ENCODE data around the gene MKX. TPM values are rescaled to one million over a fixed set of nuclear protein-coding genes. Genes with fewer than 3 reads are reported as not detected.

MKX gene
- total and polyA plus RNA-seq, 2 donors from 2014 or later, result 1.3 TPM; not detected in 1

DNA sequence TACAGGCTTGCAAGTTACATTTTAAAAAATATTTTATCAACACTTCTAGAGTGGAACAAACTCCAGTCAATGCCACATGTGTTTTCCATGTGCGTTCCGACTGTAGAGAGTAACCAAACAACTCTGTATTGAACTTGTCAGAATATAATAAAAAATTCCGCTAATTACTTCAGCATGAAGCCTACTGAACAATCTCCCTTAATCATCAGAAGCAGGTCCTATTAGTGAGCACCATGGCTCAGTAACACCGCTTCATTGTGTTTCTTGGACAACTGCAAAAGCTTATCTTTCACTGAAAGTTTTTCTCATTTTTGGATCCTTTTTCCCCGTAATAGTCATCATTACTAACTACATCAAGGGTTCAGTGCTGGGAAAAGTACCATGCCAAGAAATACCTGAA, 117.0 kb downstream of the MKX start:
- H3K36me3 ChIP-seq (ENCODE audit: control insufficient read depth in 2 of 3, insufficient read depth in 3 of 3, low read length in 3 of 3), result no peaks in the 10 kb centered on the region
- no peak for DNase-seq

DNA sequence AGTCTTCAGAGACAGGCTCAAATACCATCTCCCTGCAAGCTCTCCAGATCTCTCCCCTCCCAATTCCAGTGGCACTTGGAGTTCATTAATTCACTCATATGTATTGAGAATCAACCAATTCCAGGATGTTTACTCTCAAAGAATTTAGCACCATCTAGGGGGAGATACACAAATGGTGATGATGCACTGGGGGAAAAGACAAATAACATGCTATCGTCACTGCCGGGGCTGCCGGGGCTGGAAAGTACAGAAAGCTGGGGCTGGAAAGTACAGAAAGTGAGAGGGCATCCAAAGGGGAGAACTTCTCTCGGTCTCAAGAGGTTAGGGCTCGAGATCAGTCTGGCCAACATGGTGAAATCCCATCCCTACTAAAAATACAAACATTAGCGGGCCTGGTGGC, 118.7 kb downstream of the MKX start:
- DNase-seq, result no peak
- no peak overlapping the region for H3K27ac ChIP-seq (ENCODE audit: low read depth in 2 of 2, low read length in 2 of 2)
- H3K4me1 ChIP-seq (ENCODE audit: control insufficient read depth in 2 of 3, insufficient read depth in 2 of 3, low read depth in 1 of 3, low read length in 3 of 3), result no peaks in the 10 kb centered on the region
- FAIRE-seq, result no peak
- no peak overlapping the region for H3K4me3 ChIP-seq (ENCODE audit: low read length in 3 of 3)
- no peak overlapping the region for H3K9ac ChIP-seq (ENCODE audit: low read length in 3 of 3)
- no peaks in the 10 kb centered on the region for H3K27me3 ChIP-seq (ENCODE audit: control insufficient read depth, insufficient read depth, low read length)
- H3K36me3 ChIP-seq (ENCODE audit: control insufficient read depth in 2 of 3, insufficient read depth in 3 of 3, low read length in 3 of 3), result no peaks in the 10 kb centered on the region
- TF ChIP-seq, protein P1, sequence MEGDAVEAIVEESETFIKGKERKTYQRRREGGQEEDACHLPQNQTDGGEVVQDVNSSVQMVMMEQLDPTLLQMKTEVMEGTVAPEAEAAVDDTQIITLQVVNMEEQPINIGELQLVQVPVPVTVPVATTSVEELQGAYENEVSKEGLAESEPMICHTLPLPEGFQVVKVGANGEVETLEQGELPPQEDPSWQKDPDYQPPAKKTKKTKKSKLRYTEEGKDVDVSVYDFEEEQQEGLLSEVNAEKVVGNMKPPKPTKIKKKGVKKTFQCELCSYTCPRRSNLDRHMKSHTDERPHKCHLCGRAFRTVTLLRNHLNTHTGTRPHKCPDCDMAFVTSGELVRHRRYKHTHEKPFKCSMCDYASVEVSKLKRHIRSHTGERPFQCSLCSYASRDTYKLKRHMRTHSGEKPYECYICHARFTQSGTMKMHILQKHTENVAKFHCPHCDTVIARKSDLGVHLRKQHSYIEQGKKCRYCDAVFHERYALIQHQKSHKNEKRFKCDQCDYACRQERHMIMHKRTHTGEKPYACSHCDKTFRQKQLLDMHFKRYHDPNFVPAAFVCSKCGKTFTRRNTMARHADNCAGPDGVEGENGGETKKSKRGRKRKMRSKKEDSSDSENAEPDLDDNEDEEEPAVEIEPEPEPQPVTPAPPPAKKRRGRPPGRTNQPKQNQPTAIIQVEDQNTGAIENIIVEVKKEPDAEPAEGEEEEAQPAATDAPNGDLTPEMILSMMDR (IDR thresholded peaks at IDR 0.05; ENCODE audit: borderline replicate concordance, extremely low read depth, insufficient read depth), result no peak
- intact Hi-C loops (cut with DNase I), result no loop called here
- H3K9me3 ChIP-seq (ENCODE audit: control insufficient read depth in 2 of 3, insufficient read depth in 1 of 3, low read length in 3 of 3), result no peaks in the 10 kb centered on the region

More for the DNA sequence above, 117.0 kb downstream of the MKX start:
- intact Hi-C loops (cut with DNase I), result no loop called here
- no peak for FAIRE-seq
- H3K27me3 ChIP-seq (ENCODE audit: control insufficient read depth, insufficient read depth, low read length), result no peaks in the 10 kb centered on the region
- no peak overlapping the region for H3K4me3 ChIP-seq (ENCODE audit: low read length in 3 of 3)
- H3K27ac ChIP-seq (ENCODE audit: low read depth in 2 of 2, low read length in 2 of 2), result no peak overlapping the region
- H3K9me3 ChIP-seq (ENCODE audit: control insufficient read depth in 2 of 3, insufficient read depth in 1 of 3, low read length in 3 of 3), result no peaks in the 10 kb centered on the region
- H3K9ac ChIP-seq (ENCODE audit: low read length in 3 of 3), result no peak overlapping the region
- TF ChIP-seq, protein P1 (IDR thresholded peaks at IDR 0.05; ENCODE audit: borderline replicate concordance, extremely low read depth, insufficient read depth), result no peak
- H3K4me1 ChIP-seq (ENCODE audit: control insufficient read depth in 2 of 3, insufficient read depth in 2 of 3, low read depth in 1 of 3, low read length in 3 of 3), result no peaks in the 10 kb centered on the region

DNA sequence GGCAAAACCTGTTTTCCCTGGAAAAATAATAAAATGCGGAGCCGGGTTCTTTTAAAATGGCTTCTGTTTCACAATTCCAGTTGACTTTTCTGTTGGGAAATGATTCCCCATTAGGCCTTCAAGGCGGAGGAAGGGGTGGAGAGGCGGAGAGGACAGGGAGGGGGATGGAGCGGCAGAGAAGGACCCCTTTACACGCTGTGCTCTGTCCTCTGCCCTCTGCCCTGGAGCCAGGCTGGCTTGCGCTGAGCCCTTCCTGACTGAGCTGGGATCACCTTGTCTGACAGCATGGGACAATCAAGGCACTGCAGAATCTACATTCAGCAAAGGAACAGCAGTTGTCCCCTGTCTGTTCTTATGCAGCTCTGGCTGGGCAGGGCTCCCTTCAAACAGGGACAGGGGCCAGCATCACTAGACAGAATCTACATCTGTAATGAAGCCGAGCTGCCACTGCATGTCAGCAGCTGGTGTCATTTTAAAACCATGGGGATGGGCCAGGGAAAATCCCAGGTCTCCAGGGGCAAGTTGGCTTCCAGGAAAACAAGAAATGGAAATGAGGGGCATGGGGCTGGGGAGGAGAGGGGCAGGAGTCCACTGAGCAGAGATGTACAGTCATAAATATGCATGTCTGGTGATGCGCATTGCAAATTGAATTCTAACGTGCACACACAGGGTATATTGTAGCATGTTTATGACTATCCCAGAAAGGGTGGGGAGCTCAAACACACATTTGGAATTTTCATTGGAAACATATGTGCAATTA, 120.0 kb downstream of the MKX start:
- intact Hi-C loops (cut with DNase I), result no loop called here

More for the DNA sequence above, 120.0 kb downstream of the MKX start:
- no peak overlapping the region for H3K27ac ChIP-seq (ENCODE audit: low read depth in 2 of 2, low read length in 2 of 2)
- H3K27me3 ChIP-seq (ENCODE audit: control insufficient read depth, insufficient read depth, low read length), result no peaks in the 10 kb centered on the region
- no peaks in the 10 kb centered on the region for H3K9me3 ChIP-seq (ENCODE audit: control insufficient read depth in 2 of 3, insufficient read depth in 1 of 3, low read length in 3 of 3)
- H3K9ac ChIP-seq (ENCODE audit: low read length in 3 of 3), result no peak overlapping the region
- DNase-seq, result no peak
- H3K36me3 ChIP-seq (ENCODE audit: control insufficient read depth in 2 of 3, insufficient read depth in 3 of 3, low read length in 3 of 3), result no peaks in the 10 kb centered on the region
- no peak overlapping the region for H3K4me3 ChIP-seq (ENCODE audit: low read length in 3 of 3)
- TF ChIP-seq, protein P1 (IDR thresholded peaks at IDR 0.05; ENCODE audit: borderline replicate concordance, extremely low read depth, insufficient read depth), result no peak
- H3K4me1 ChIP-seq (ENCODE audit: control insufficient read depth in 2 of 3, insufficient read depth in 2 of 3, low read depth in 1 of 3, low read length in 3 of 3), result peaks cover 0 to 2% (median 0%) of the 10 kb centered on the region in 3 donors
- no peak for FAIRE-seq
